GM12878 (cell line): ENCODE measurements around the gene ADGRD1. TPM values are rescaled to one million over a fixed set of nuclear protein-coding genes. Genes with fewer than 3 reads are reported as not detected.

Experiments used
- ATAC-seq: fragments of 200-7000 bp; cut with Tn5 transposase; 3 replicates; pipeline ENCODE4 v1.9.1; 2020; ENCODE audit warnings: mild to moderate bottlenecking, moderate library complexity
- BruUV-seq: library from RNA; stranded (reverse); fragments of 400-500 nt; replicated peaks from 2 replicates; lab custom pipeline; 2021; lab: Mats Ljungman, UMichigan
- CTCF ChIA-PET: fragments of 300-600 bp; sonication (Branson Sonifier 250); formaldehyde crosslinking; extraction: SDS; loops from one replicate; lab custom pipeline; 2021; ENCODE audit warnings: inconsistent platforms; lab: Yijun Ruan, JAX
- POLR2A ChIA-PET: fragments of 350-600 bp; formaldehyde crosslinking; extraction: SDS; loops from one replicate; lab custom pipeline; 2021; ENCODE audit warnings: inconsistent platforms; lab: Charles Lee
- RAD21 ChIA-PET: fragments of 300-600 bp; sonication (Branson Sonifier 250); formaldehyde crosslinking; loops from one replicate; lab custom pipeline; 2023; ENCODE audit warnings: antibody characterized with exemption; ENCODE audit not compliant: unreplicated experiment; lab: Charles Lee
- SMC1A ChIA-PET: fragments of 300-600 bp; sonication (Branson Sonifier 250); formaldehyde crosslinking; loops from one replicate; lab custom pipeline; 2023; ENCODE audit not compliant: unreplicated experiment, uncharacterized antibody; lab: Charles Lee
- DNase-seq: peaks from one replicate; pipeline ENCODE4 v3.0.0-alpha.2; 2011; ENCODE audit warnings: low read depth, low spot score
- FAIRE-seq: peaks from 3 replicates; lab custom pipeline; 2011; peaks lifted over from hg19 to GRCh38; lab: Jason Lieb, UNC
- H2AFZ ChIP-seq: 2 replicates; pipeline ENCODE4 v1.6.0; 2011; ENCODE audit warnings: low read depth, low read length, control low read depth; ENCODE audit not compliant: control insufficient read depth
- H3K27ac ChIP-seq: 2 replicates; pipeline ENCODE4 v1.5.1; 2011; ENCODE audit warnings: control low read depth; ENCODE audit not compliant: control insufficient read depth, insufficient read depth
- H3K27me3 ChIP-seq, 2 experiments: replicated peaks in 1 of 2; 2 replicates each; pipeline versions ENCODE4 v1.6.0 to v1.6.1; 2011; ENCODE audit warnings: low read length in 1 of 2; ENCODE audit not compliant: control insufficient read depth in 2 of 2, insufficient read depth in 2 of 2
- H3K36me3 ChIP-seq, 2 experiments: 2 replicates each; pipeline ENCODE4 v1.5.1; 2011; ENCODE audit warnings: low read length in 1 of 2; ENCODE audit not compliant: control insufficient read depth in 2 of 2, insufficient read depth in 2 of 2
- H3K4me1 ChIP-seq: 2 replicates; pipeline ENCODE4 v1.6.1; 2011; ENCODE audit warnings: mild to moderate bottlenecking, low read length, moderate library complexity, mixed read lengths; ENCODE audit not compliant: control insufficient read depth, insufficient read depth
- H3K4me2 ChIP-seq: 2 replicates; pipeline ENCODE4 v1.6.0; 2011; ENCODE audit warnings: control low read depth; ENCODE audit not compliant: control insufficient read depth, insufficient read depth
- H3K4me3 ChIP-seq: fragments of 200-600 bp; sonication (generic); 2 replicates; pipeline ENCODE4 v1.5.1; 2016
- H3K79me2 ChIP-seq: 2 replicates; pipeline ENCODE4 v1.6.0; 2011; ENCODE audit warnings: low read length; ENCODE audit not compliant: control insufficient read depth, insufficient read depth
- H3K9ac ChIP-seq: 2 replicates; pipeline ENCODE4 v1.8.0; 2011; ENCODE audit warnings: low read length, control low read depth, mixed read lengths; ENCODE audit not compliant: control insufficient read depth, insufficient read depth
- H3K9me3 ChIP-seq: replicated peaks from 3 replicates; pipeline ENCODE4 v1.5.1; 2011; ENCODE audit warnings: mild to moderate bottlenecking, low read length; ENCODE audit not compliant: control insufficient read depth, insufficient read depth
- H4K20me1 ChIP-seq: 2 replicates; pipeline ENCODE4 v1.6.0; 2011; ENCODE audit not compliant: control insufficient read depth, insufficient read depth
- ASH2L ChIP-seq: fragments of 300-600, 200-600 bp; sonication (generic); IDR thresholded peaks from 2 replicates; pipeline ENCODE4 v1.6.1; 2017; ENCODE audit warnings: low read depth, mild to moderate bottlenecking, borderline replicate concordance
- ATF7 ChIP-seq: fragments of 450-650 bp; IDR thresholded peaks from 2 replicates; pipeline ENCODE4 v1.6.1; 2016; ENCODE audit warnings: low read depth, mild to moderate bottlenecking
- CTCF ChIP-seq, 3 experiments: IDR thresholded peaks in 2 of 3; conservative IDR thresholded peaks in 1 of 3; 2 replicates each; pipeline ENCODE4 v1.5.1; 2011; ENCODE audit warnings: low read depth in 3 of 3, low read length in 3 of 3, mild to moderate bottlenecking in 3 of 3, control low read depth in 2 of 3, moderate library complexity in 2 of 3, inconsistent platforms in 1 of 3, mixed read lengths in 1 of 3; ENCODE audit not compliant: control insufficient read depth in 2 of 3, insufficient read depth in 1 of 3; ENCODE audit errors: extremely low read depth in 1 of 3
- CUX1 ChIP-seq: IDR thresholded peaks from 2 replicates; pipeline ENCODE4 v1.6.1; 2012; ENCODE audit warnings: improper control_type of control experiment, low read depth, low read length; ENCODE audit not compliant: insufficient replicate concordance
- HDGF ChIP-seq: fragments of 450-650 bp; IDR thresholded peaks from 2 replicates; pipeline ENCODE4 v1.6.1; 2016; ENCODE audit warnings: antibody characterized with exemption
- KLF5 ChIP-seq: fragments of 450-650 bp; IDR thresholded peaks from 2 replicates; pipeline ENCODE4 v1.6.1; 2014; ENCODE audit warnings: mild to moderate bottlenecking; ENCODE audit not compliant: partially characterized antibody
- PBX3 ChIP-seq: IDR thresholded peaks from 2 replicates; pipeline ENCODE4 v1.6.1; 2011; ENCODE audit warnings: mild to moderate bottlenecking, low read depth, low read length, moderate library complexity; ENCODE audit not compliant: insufficient replicate concordance
- SMAD1 ChIP-seq: fragments of 450-650 bp; IDR thresholded peaks from 2 replicates; pipeline ENCODE4 v1.6.1; 2018; ENCODE audit warnings: mild to moderate bottlenecking, low read depth; ENCODE audit not compliant: partially characterized antibody
- ZBTB33 ChIP-seq: fragments of 450-650 bp; IDR thresholded peaks from 2 replicates; pipeline ENCODE4 v1.6.1; 2017; ENCODE audit warnings: mild to moderate bottlenecking
- ZNF207 ChIP-seq: fragments of 450-650 bp; IDR thresholded peaks from 2 replicates; pipeline ENCODE4 v1.6.1; 2014; ENCODE audit warnings: antibody characterized with exemption, mild to moderate bottlenecking, borderline replicate concordance
- ZSCAN29 ChIP-seq: fragments of 450-650 bp; IDR thresholded peaks from 2 replicates; pipeline ENCODE4 v1.6.1; 2017; ENCODE audit warnings: mild to moderate bottlenecking, moderate library complexity
- WGBS: methylation state at CpG from one replicate; pipeline ENCODE4 v1.1.6; 2016; ENCODE audit warnings: low lambda C conversion rate; ENCODE audit not compliant: insufficient replicate concordance, insufficient coverage; ENCODE audit errors: missing lambda C conversion rate; 5-methylcytosine and 5-hydroxymethylcytosine counted together
- in situ Hi-C: fragments of 300-500 bp; cut with MboI; formaldehyde crosslinking; loops from 9 replicates; pipeline ENCODE4 v1.14.3; 2018; ENCODE audit warnings: mixed read lengths
- intact Hi-C: fragments of 100-400 bp; cut with micrococcal nuclease; formaldehyde crosslinking; loops from one replicate; pipeline ENCODE4 v1.14.2; 2022; ENCODE audit not compliant: unreplicated experiment
- polyA plus RNA-seq, 11 experiments: library from polyadenylated mRNA; depleted of rRNA in 4 of 11; unstranded in 6 of 11; stranded (reverse) in 5 of 11; fragments of >200 nt; fragmentation: Nextera tagmentation in 4 of 11; fragmentation: Illumina TruSeq in 1 of 11; extraction: Ambion mirVana in 4 of 11; extraction: Trizol in 1 of 11; gene quantifications; 1 replicate in 1 of 11; 2 replicates in 10 of 11; pipeline versions ENCODE4 v1.2.1 to v1.2.3, GENCODE V29; 2011 to 2016; ENCODE audit warnings: inconsistent platforms in 2 of 11, missing spikeins in 2 of 11, low read depth in 1 of 11
- total RNA-seq, 4 experiments: library from RNA; depleted of rRNA in 3 of 4; stranded (reverse); fragments of >200 nt in 3 of 4; fragmentation: Illumina TruSeq in 1 of 4; extraction: Trizol in 1 of 4; gene quantifications; 2 replicates each; pipeline versions ENCODE4 v1.2.1 to v1.2.3, GENCODE V29; 2013 to 2021

The ADGRD1 gene
- total and polyA plus RNA-seq, 10 of the 15 experiments (the other 5 are each of a cell fraction or from before 2014, with no cell fraction given) = 0.15 to 12.7 (median 1.2) TPM

- DNase-seq (no peak), FAIRE-seq (no peak), ATAC-seq (no peak)
- Histone ChIP-seq H3K9me3 (no peaks in the 10 kb centered on the region), H3K36me3 (no peaks in the 10 kb centered on the region), H3K4me1 (peaks cover 25% of the 10 kb centered on the region), H3K9ac (no peak overlapping the region), H3K27ac (no peak overlapping the region), H4K20me1 (no peaks in the 10 kb centered on the region), H2AFZ (no peak overlapping the region), H3K4me2 (no peak overlapping the region), H3K27me3 (no peaks in the 10 kb centered on the region), H3K79me2 (no peaks in the 10 kb centered on the region), H3K4me3 (no peak overlapping the region)
- intact Hi-C loops (no loop called here), in situ Hi-C loops (no loop called here)
- SMC1A ChIA-PET = interaction anchor here (1.0 to 1.6 kb wide), 2 partner anchors 9 to 105 kb away, joined by 3 to 5 read pairs; no protein-coding TSS in a partner anchor
- POLR2A ChIA-PET = no interaction called here
- no TSS peak for BruUV-seq
- 76% methylated on average over 11 of the region's 12 CpGs for WGBS
- CTCF ChIA-PET = no interaction called here
- RAD21 ChIA-PET = no interaction called here
- TF ChIP-seq ZNF207 = no peak
- TF ChIP-seq CUX1 = no peak
- no peak for TF ChIP-seq SMAD1
- no peak for TF ChIP-seq KLF5
- TF ChIP-seq ZSCAN29 = no peak
- no peak for TF ChIP-seq ZBTB33
- TF ChIP-seq ASH2L = no peak
- no peak for TF ChIP-seq HDGF
- no peak for TF ChIP-seq ATF7
- no peak for TF ChIP-seq PBX3
- no peak for TF ChIP-seq CTCF (IDR thresholded peaks at IDR 0.05 in 2 of 3, conservative IDR thresholded peaks at IDR 0.05 in 1 of 3; ENCODE audit: control insufficient read depth in 2 of 3, extremely low read depth in 1 of 3, insufficient read depth in 1 of 3, low read depth in 3 of 3, low read length in 3 of 3)
Observed at GRCh38 chr12:130978785-130979184, 25.1 kb downstream of the ADGRD1 start.
